ENCODE measurements around the gene WDR41. TPM values are rescaled to one million over a fixed set of nuclear protein-coding genes. Genes with fewer than 3 reads are reported as not detected.

The WDR41 gene
- total RNA-seq, 4 donors from 2014 or later: 17.4 to 58.6 (median 38.9) TPM

DNA sequence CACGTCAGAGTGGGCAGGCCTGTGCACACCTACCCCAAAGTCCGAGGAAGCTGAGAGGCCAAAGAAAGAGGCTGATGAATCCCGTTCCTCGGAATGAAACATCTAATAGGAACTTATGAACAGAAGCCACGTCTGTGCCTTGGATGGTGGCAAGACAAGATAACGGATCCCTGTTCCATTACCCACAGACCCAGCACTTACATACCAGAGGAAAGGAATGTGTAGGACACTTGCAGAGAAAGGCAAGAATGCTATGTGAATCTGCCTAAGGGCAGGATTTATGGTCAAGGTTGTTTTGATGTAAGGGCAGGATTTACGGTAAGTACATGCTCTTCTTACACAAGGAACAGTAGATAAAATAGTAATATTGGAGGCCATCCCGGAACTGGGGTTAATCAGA lies 93.2 kb downstream of the WDR41 start:
- no peaks in the 10 kb centered on the region for H3K27me3 ChIP-seq
- no peaks in the 10 kb centered on the region for H3K9me3 ChIP-seq
- no peak overlapping the region for H3K27ac ChIP-seq
- no peaks in the 10 kb centered on the region for H3K36me3 ChIP-seq
- TF ChIP-seq POLR2A (IDR thresholded peaks at IDR 0.05): no peak
- no peak for TF ChIP-seq CTCF (IDR thresholded peaks at IDR 0.05)
- DNase-seq: no peak
- H3K4me1 ChIP-seq: no peaks in the 10 kb centered on the region
- intact Hi-C loops (cut with DNase I): no loop called here
- WGBS, 2 donors: 86 to 87% methylated on average over 7 to 8 of the region's 8 CpGs
- no peak overlapping the region for H3K4me3 ChIP-seq

- Histone ChIP-seq H3K4me3 (no peak overlapping the region), H3K9me3 (no peaks in the 10 kb centered on the region), H3K27me3 (no peaks in the 10 kb centered on the region), H3K27ac (no peak overlapping the region), H3K36me3 (no peaks in the 10 kb centered on the region), H3K4me1 (no peaks in the 10 kb centered on the region)
- intact Hi-C loops (cut with DNase I): no loop called here
- no peak for DNase-seq
- WGBS, 2 donors: 97% methylated on average over 11 of the region's 13 CpGs; no CpG with 5 or more reads in 1 of the 2 donors
- TF ChIP-seq POLR2A (IDR thresholded peaks at IDR 0.05) (no peak), CTCF (IDR thresholded peaks at IDR 0.05) (no peak)
These were observed 93.7 kb downstream of the WDR41 start for GRCh38 chr5:77398458-77398857.

DNA sequence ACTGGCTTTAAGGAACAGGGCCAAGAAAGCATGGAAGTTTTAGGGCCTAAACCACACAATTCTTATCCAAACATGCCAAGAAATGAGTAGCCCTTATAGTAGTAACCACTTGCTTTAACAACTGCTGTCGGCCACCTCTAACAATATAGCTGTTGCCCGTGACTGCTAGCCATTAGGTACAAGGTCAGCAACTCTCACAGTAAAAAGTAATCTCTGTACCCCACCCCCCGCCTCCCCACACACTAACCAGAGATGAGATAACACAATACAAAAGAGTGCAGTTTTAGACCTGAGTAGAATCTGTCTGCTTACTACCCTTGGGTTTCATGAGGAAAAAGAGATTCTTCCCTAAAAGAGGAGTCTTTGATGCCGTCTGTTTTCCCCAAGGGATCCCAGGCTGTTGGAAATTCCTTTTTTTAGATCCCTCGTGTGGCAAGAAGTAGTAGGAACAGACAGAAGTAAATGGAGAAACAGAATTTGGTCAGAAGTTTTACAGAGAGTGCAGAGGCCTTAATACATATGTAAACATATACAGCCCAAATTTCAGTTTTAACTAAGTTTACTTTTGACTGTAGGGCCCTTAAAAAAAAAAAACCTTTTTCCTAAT lies 94.3 kb downstream of the WDR41 start:
- H3K36me3 ChIP-seq: no peaks in the 10 kb centered on the region
- intact Hi-C loops (cut with DNase I): no loop called here
- TF ChIP-seq POLR2A (IDR thresholded peaks at IDR 0.05) (no peak), CTCF (IDR thresholded peaks at IDR 0.05) (no peak)
- DNase-seq: no peak
- no peak overlapping the region for H3K27ac ChIP-seq
- H3K9me3 ChIP-seq: no peaks in the 10 kb centered on the region
- no peaks in the 10 kb centered on the region for H3K27me3 ChIP-seq
- H3K4me3 ChIP-seq: no peak overlapping the region
- H3K4me1 ChIP-seq: no peaks in the 10 kb centered on the region
- WGBS, 2 donors: 69 to 81% methylated on average over 5 of the region's 5 CpGs

- Histone ChIP-seq H3K36me3 (no peaks in the 10 kb centered on the region), H3K4me3 (no peak overlapping the region), H3K4me1 (no peaks in the 10 kb centered on the region), H3K9me3 (no peaks in the 10 kb centered on the region), H3K27ac (no peak overlapping the region), H3K27me3 (no peaks in the 10 kb centered on the region)
- WGBS, 2 donors: 57 to 80% methylated on average over 1 of the region's 1 CpG
- no peak for DNase-seq
- TF ChIP-seq CTCF (IDR thresholded peaks at IDR 0.05) (no peak), POLR2A (IDR thresholded peaks at IDR 0.05) (no peak)
- intact Hi-C loops (cut with DNase I): no loop called here
These were observed 96.1 kb downstream of the WDR41 start for GRCh38 chr5:77396017-77396416.

- H3K36me3 ChIP-seq: no peaks in the 10 kb centered on the region
- no peaks in the 10 kb centered on the region for H3K4me1 ChIP-seq
- no peak for TF ChIP-seq POLR2A (IDR thresholded peaks at IDR 0.05)
- 58 to 61% methylated on average over 3 of the region's 3 CpGs for WGBS, 2 donors
- no peaks in the 10 kb centered on the region for H3K27me3 ChIP-seq
- DNase-seq: no peak
- H3K9me3 ChIP-seq: no peaks in the 10 kb centered on the region
- H3K4me3 ChIP-seq: no peak overlapping the region
- intact Hi-C loops (cut with DNase I): no loop called here
- no peak overlapping the region for H3K27ac ChIP-seq
These were observed 97.9 kb downstream of the WDR41 start for GRCh38 chr5:77394064-77394715.

All from esophagus squamous epithelium (tissue), 5 donors.